HG03175 (cell line): Measurements from ENCODE around the gene NGF.

Experiments used
- ATAC-seq: cut with Tn5 transposase; IDR thresholded peaks from one replicate; pipeline ENCODE4 v1.9.1; 2021; ENCODE audit warnings: mild to moderate bottlenecking, moderate library complexity; ENCODE audit not compliant: unreplicated experiment

The NGF gene

DNA sequence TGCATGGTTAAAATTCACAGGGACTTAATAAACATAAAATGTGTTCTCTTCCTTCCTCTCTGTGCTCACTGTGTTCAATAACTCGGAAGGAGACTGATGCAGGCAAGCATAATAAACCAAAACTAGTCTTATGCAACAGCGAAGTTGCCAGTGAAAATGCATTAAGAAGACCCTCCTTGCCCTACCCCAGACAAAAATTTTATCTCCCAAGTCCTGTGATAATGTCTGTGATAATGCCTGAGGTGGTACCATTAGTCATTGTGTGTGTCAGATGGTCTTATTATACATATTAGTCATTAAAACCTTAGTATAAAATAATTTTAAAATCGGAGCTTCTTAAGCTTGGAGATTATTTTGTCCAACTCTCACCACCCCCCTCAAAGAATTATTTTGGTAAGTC lies 97.8 kb downstream of the NGF start:
- no peak for ATAC-seq

DNA sequence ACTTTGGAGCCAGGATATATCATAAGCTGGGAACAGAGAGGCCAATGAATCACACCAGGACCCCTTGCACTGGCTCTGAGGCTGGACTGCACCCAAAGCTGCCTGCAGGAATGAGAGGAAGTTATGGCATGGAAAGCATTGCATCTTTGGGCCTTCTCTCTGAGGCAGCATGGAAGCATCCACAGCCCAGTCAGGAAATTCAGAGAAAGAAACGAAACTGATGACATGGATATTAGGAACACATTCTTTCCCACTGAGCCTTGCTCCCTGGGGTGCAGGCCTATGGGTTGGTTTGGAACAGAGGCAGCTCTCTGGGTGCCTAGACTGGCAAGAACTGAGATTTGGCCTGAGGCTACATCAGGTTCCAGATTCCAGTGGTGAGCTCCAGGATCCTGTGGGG lies 98.6 kb downstream of the NGF start:
- no peak for ATAC-seq

DNA sequence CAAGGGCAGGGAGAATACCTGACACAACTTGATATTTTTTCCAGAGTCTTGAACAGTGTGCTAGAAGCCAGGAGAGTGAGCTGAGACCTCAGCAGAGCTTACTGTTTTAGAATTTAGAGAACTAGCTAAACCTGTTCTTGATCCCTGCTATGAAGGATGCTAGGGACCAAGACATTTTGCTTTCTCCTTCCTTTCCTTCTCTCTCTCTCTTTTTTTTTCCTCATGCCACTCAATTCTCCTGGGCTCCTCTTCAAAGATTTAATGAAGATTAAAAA lies 99.0 kb downstream of the NGF start:
- no peak for ATAC-seq

DNA sequence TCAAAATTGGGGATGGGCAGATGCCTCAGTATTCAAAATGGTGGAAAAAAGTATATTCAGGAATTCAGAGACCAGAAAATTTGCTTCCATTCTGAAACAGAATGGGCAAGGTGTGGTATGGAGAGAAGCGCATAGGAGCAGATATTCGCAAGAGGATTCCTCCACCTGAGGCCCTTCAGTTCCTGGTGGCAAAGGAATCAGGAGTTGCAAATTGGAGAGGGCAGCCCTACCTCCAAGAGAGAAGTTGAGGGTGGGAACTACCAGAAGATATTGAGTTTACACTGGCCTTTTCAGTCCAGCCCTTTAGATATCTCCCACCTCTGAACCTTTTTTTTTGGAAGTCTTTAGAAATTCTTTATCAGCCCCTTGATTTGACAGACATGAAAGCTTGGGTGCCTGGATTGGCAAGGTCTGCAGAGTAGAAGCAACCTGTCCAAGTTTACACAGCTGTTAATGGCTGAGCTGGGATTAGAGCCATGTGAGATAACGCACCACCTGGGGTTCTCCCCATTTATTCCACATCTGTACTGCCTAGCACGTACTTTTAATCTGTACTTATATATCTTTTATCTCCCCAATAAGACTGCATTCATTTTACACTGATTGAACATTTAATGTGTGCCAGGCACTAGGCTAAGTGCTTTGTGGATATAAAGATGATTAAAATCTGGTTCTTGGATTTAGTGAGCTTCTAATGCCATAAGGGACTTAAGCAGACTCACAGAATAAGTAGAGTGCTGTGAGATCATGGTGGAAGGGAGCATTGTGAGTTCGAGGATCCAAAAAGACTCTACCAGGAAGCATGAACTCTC lies 99.5 kb downstream of the NGF start:
- ATAC-seq: no peak

DNA sequence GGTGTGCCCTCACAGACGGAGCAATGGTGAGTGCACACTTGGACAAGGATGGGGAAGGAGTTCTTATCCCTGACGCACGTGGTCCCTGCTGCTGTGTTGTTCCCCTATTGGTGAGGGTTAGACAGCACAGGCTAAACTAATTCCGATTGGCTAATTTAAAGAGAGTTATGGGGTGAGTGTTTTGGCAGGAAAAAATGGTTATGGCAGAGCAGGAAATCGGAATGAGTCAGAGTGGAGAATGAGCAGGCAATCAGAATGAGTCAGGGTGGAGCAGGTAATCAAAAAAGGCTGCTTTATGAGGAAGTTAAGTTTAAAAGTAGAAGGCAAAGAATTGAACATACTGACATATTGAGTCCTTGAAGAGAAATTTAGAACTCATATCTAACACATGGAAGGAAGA lies 100.5 kb downstream of the NGF start:
- ATAC-seq: no peak

DNA sequence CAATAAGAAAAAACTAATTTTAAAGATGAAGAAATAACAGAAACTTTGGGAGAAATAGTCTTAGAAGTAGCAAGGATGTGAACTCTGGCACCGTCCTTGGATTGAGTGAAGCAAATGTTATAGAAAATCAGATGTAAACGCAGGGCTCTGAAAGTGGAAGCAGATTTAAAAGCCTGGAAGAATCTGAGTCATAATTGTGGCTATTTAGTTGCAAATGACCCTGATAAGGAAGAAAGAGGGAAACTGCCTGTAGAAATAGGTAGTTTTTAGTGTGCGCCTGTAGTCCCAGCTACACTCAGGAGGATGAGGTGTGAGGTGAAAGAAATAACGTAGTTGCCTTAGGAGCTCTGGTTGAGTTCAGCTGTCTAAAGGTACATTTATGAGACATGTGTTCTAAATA lies 101.0 kb downstream of the NGF start:
- ATAC-seq: no peak
